Mesendoderm (in vitro differentiated cells): ENCODE data around the gene BAZ2A.

Experiments used
- DNase-seq: peaks from one replicate; pipeline ENCODE4 v3.0.0; 2013
- H2AK5ac ChIP-seq: 2 replicates; pipeline ENCODE4 v1.6.1; 2013; ENCODE audit warnings: low read length, inconsistent platforms
- H2BK120ac ChIP-seq: 2 replicates; pipeline ENCODE4 v1.6.1; 2013; ENCODE audit warnings: low read depth, mild to moderate bottlenecking, low read length, moderate library complexity, mixed read lengths
- H2BK15ac ChIP-seq: replicated peaks from 2 replicates; pipeline ENCODE4 v1.6.1; 2013; ENCODE audit warnings: low read depth, mild to moderate bottlenecking, moderate library complexity
- H2BK5ac ChIP-seq: 2 replicates; pipeline ENCODE4 v1.6.1; 2013; ENCODE audit warnings: low read length, inconsistent platforms
- H3K18ac ChIP-seq: 2 replicates; pipeline ENCODE4 v1.6.1; 2013; ENCODE audit warnings: mild to moderate bottlenecking, low read length, mixed read lengths
- H3K23ac ChIP-seq: one replicate; pipeline ENCODE4 v1.6.1; 2013; ENCODE audit warnings: low read length
- H3K27ac ChIP-seq: 2 replicates; pipeline ENCODE4 v1.5.1; 2013; ENCODE audit warnings: low read depth, mild to moderate bottlenecking, inconsistent platforms, low read length, moderate library complexity
- H3K27me3 ChIP-seq: 2 replicates; pipeline ENCODE4 v1.6.1; 2013; ENCODE audit warnings: low read length, control low read depth, mild to moderate bottlenecking, inconsistent platforms; ENCODE audit not compliant: insufficient read depth, poor library complexity
- H3K36me3 ChIP-seq: 2 replicates; pipeline ENCODE4 v1.6.1; 2013; ENCODE audit warnings: low read length, inconsistent platforms; ENCODE audit not compliant: control insufficient read depth, insufficient read depth
- H3K4ac ChIP-seq: one replicate; pipeline ENCODE4 v1.6.1; 2013; ENCODE audit warnings: low read depth, mild to moderate bottlenecking, low read length, moderate library complexity
- H3K4me1 ChIP-seq: 2 replicates; pipeline ENCODE4 v1.6.1; 2013; ENCODE audit warnings: low read depth, low read length, inconsistent platforms; ENCODE audit not compliant: control insufficient read depth
- H3K4me2 ChIP-seq: 2 replicates; pipeline ENCODE4 v1.6.1; 2013; ENCODE audit warnings: low read length
- H3K4me3 ChIP-seq: 2 replicates; pipeline ENCODE4 v1.5.1; 2013; ENCODE audit warnings: mild to moderate bottlenecking, low read length
- H3K56ac ChIP-seq: one replicate; pipeline ENCODE4 v1.6.1; 2013; ENCODE audit warnings: low read length
- H3K79me1 ChIP-seq: 2 replicates; pipeline ENCODE4 v1.6.1; 2013; ENCODE audit warnings: low read length, inconsistent platforms
- H3K79me2 ChIP-seq: 2 replicates; pipeline ENCODE4 v1.6.1; 2013; ENCODE audit warnings: mild to moderate bottlenecking, low read length; ENCODE audit not compliant: control insufficient read depth, insufficient read depth
- H3K9ac ChIP-seq: 2 replicates; pipeline ENCODE4 v1.6.1; 2013; ENCODE audit warnings: low read length, inconsistent platforms
- H4K5ac ChIP-seq: one replicate; pipeline ENCODE4 v1.6.1; 2013; ENCODE audit warnings: low read length
- H4K8ac ChIP-seq: one replicate; pipeline ENCODE4 v1.6.1; 2013; ENCODE audit warnings: low read depth, mild to moderate bottlenecking, control low read depth, low read length, moderate library complexity
- WGBS: extraction: QIAGEN DNeasy Blood & Tissue Kit; methylation state at CpG from one replicate; pipeline ENCODE4 v1.1.7; 2013; ENCODE audit warnings: low lambda C conversion rate, missing lambda C conversion rate; ENCODE audit not compliant: insufficient coverage; ENCODE audit errors: extremely low coverage; 5-methylcytosine and 5-hydroxymethylcytosine counted together

Gene BAZ2A

DNA sequence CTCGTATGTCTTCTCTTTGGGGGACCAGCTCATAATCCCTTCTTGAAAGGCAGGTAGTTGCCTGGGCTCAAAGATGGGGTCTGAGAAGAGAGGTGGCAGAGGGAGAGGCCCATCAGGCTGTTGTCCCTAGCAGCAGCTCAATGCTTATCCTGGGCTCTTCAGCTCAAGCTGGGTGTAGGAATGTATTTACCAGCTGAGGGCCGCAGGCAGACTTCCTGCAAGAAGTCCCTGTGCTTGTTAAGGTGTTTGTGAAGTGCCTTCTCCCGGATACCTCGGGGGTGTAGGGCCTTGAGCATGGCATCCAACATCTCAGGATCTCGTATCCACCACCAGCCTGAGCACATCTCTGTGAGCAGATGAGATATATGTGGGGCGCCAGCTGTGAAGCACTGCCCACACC is 29.4 kb downstream of the BAZ2A start:
- Histone ChIP-seq H3K23ac (no peak overlapping the region), H3K27ac (no peak overlapping the region), H3K79me2 (no peaks in the 10 kb centered on the region), H3K4me2 (no peak overlapping the region), H3K79me1 (no peaks in the 10 kb centered on the region), H3K18ac (no peak overlapping the region), H3K4ac (no peak overlapping the region), H3K27me3 (no peaks in the 10 kb centered on the region), H2BK120ac (no peak overlapping the region), H2AK5ac (no peak overlapping the region), H3K56ac (no peak overlapping the region), H2BK5ac (no peak overlapping the region), H3K4me3 (no peak overlapping the region), H3K9ac (no peak overlapping the region), H4K5ac (no peak overlapping the region), H3K4me1 (peaks cover 4% of the 10 kb centered on the region), H2BK15ac (no peak overlapping the region), H3K36me3 (peaks cover 32% of the 10 kb centered on the region), H4K8ac (no peak overlapping the region)
- DNase-seq = no peak
- no CpG with 5 or more reads among the region's 6 CpGs for WGBS

- no peak overlapping the region for H3K4me2 ChIP-seq
- H3K36me3 ChIP-seq = peaks cover 30% of the 10 kb centered on the region
- no peaks in the 10 kb centered on the region for H3K79me1 ChIP-seq
- no peak overlapping the region for H3K27ac ChIP-seq
- no peak overlapping the region for H4K5ac ChIP-seq
- H2BK5ac ChIP-seq = no peak overlapping the region
- H3K56ac ChIP-seq = no peak overlapping the region
- H2BK120ac ChIP-seq = no peak overlapping the region
- no peak overlapping the region for H3K9ac ChIP-seq
- no peak overlapping the region for H3K4me3 ChIP-seq
- no peaks in the 10 kb centered on the region for H3K27me3 ChIP-seq
- no peak overlapping the region for H3K23ac ChIP-seq
- H4K8ac ChIP-seq = no peak overlapping the region
- no peak overlapping the region for H2AK5ac ChIP-seq
- no CpG with 5 or more reads among the region's 10 CpGs for WGBS
- DNase-seq = no peak
- H3K4ac ChIP-seq = no peak overlapping the region
- no peak overlapping the region for H2BK15ac ChIP-seq
- no peaks in the 10 kb centered on the region for H3K79me2 ChIP-seq
- peaks cover 4% of the 10 kb centered on the region for H3K4me1 ChIP-seq
- H3K18ac ChIP-seq = no peak overlapping the region
Measured at GRCh38 chr12:56599797-56600196, 30.3 kb downstream of the BAZ2A start.

GRCh38 chr12:56599041-56599440 is 31.1 kb downstream of the BAZ2A start:
- Histone ChIP-seq H3K4me3 (no peak overlapping the region), H3K36me3 (peaks cover 26% of the 10 kb centered on the region), H3K27ac (no peak overlapping the region), H2AK5ac (no peak overlapping the region), H3K4me2 (no peak overlapping the region), H3K23ac (no peak overlapping the region), H4K5ac (no peak overlapping the region), H3K9ac (no peak overlapping the region), H3K79me1 (no peaks in the 10 kb centered on the region), H3K18ac (no peak overlapping the region), H2BK120ac (no peak overlapping the region), H3K79me2 (no peaks in the 10 kb centered on the region), H4K8ac (no peak overlapping the region), H3K56ac (no peak overlapping the region), H3K4ac (no peak overlapping the region), H2BK5ac (no peak overlapping the region), H3K4me1 (peaks cover 4% of the 10 kb centered on the region), H3K27me3 (no peaks in the 10 kb centered on the region), H2BK15ac (no peak overlapping the region)
- no CpG with 5 or more reads among the region's 15 CpGs for WGBS
- no peak for DNase-seq

DNA sequence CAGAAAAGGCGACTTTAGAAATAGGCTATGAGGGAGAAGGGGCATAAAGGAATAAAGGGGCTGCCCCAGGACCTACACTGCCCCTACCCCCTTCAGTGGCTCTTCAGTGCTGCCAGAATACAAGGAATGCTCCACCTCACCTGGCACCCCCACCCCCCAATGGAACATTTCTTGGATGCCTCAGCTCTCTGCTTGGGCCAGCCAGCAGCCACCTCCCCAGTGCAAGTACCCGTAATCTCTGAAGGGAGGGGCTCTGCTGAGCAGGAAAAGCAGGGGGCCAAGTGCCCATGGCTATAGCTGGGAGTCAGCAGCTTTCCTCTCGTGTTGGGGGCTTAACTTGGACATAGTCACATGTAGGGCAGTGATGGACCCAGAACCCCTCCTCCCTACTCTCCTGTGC is 33.3 kb downstream of the BAZ2A start:
- peak overlapping the region; percentile 22 for H3K56ac ChIP-seq
- no CpG with 5 or more reads among the region's 3 CpGs for WGBS
- H3K4me2 ChIP-seq = no peak overlapping the region
- H3K79me1 ChIP-seq = no peaks in the 10 kb centered on the region
- no peaks in the 10 kb centered on the region for H3K27me3 ChIP-seq
- H3K27ac ChIP-seq = no peak overlapping the region
- DNase-seq = peak; percentile 86
- peak overlapping the region; percentile 22 for H3K9ac ChIP-seq
- H2BK120ac ChIP-seq = no peak overlapping the region
- no peak overlapping the region for H3K4ac ChIP-seq
- H2BK5ac ChIP-seq = no peak overlapping the region
- no peak overlapping the region for H3K23ac ChIP-seq
- no peak overlapping the region for H2BK15ac ChIP-seq
- peaks cover 4% of the 10 kb centered on the region for H3K4me1 ChIP-seq
- no peak overlapping the region for H3K18ac ChIP-seq
- H2AK5ac ChIP-seq = no peak overlapping the region
- H4K8ac ChIP-seq = no peak overlapping the region
- H3K4me3 ChIP-seq = no peak overlapping the region
- H4K5ac ChIP-seq = no peak overlapping the region
- peaks cover 19% of the 10 kb centered on the region for H3K36me3 ChIP-seq
- H3K79me2 ChIP-seq = no peaks in the 10 kb centered on the region

GRCh38 chr12:56593909-56594621 is 36.1 kb downstream of the BAZ2A start:
- H3K27me3 ChIP-seq = no peaks in the 10 kb centered on the region
- H4K5ac ChIP-seq = no peak overlapping the region
- H3K56ac ChIP-seq = peak overlapping the region; percentile 17
- no peaks in the 10 kb centered on the region for H3K79me1 ChIP-seq
- H3K4me1 ChIP-seq = peaks cover 4% of the 10 kb centered on the region
- H3K36me3 ChIP-seq = peaks cover 3% of the 10 kb centered on the region
- no peak overlapping the region for H2BK120ac ChIP-seq
- no peak overlapping the region for H3K18ac ChIP-seq
- no peak overlapping the region for H3K9ac ChIP-seq
- peak; percentile 94 for DNase-seq
- H2AK5ac ChIP-seq = no peak overlapping the region
- H3K23ac ChIP-seq = no peak overlapping the region
- H2BK15ac ChIP-seq = no peak overlapping the region
- no peak overlapping the region for H3K4me2 ChIP-seq
- H3K4ac ChIP-seq = no peak overlapping the region
- no peak overlapping the region for H4K8ac ChIP-seq
- no peak overlapping the region for H2BK5ac ChIP-seq
- H3K79me2 ChIP-seq = no peaks in the 10 kb centered on the region
- WGBS = no CpG with 5 or more reads among the region's 8 CpGs
- H3K4me3 ChIP-seq = no peak overlapping the region
- H3K27ac ChIP-seq = no peak overlapping the region

DNA sequence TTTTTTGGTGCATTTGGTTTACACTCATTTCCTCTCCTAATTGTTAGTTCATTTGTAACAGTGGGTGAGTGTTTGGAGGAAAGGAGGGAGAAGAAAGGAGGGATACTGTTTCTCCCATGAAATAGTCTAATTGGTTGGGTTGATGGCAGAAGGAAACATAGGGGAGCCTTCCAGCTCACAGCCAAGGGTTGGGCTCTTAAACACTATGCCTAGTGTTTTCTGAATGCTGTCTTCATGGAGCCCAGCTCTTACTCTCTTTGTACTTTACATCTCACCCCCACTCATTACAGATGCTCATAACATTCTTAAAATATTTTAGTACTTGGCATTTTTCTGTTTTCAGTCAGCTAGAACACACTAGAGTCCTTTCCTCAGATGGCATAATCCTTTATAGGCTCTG is 38.2 kb downstream of the BAZ2A start:
- H4K8ac ChIP-seq = no peak overlapping the region
- H3K4me3 ChIP-seq = no peak overlapping the region
- H3K4me2 ChIP-seq = no peak overlapping the region
- H3K4ac ChIP-seq = no peak overlapping the region
- H3K4me1 ChIP-seq = peaks cover 1% of the 10 kb centered on the region
- H3K18ac ChIP-seq = no peak overlapping the region
- no peak overlapping the region for H3K56ac ChIP-seq
- H2BK120ac ChIP-seq = no peak overlapping the region
- DNase-seq = no peak
- no peak overlapping the region for H2BK5ac ChIP-seq
- no peak overlapping the region for H4K5ac ChIP-seq
- H3K27me3 ChIP-seq = no peaks in the 10 kb centered on the region
- H3K9ac ChIP-seq = no peak overlapping the region
- H2BK15ac ChIP-seq = no peak overlapping the region
- H3K79me1 ChIP-seq = no peaks in the 10 kb centered on the region
- H3K23ac ChIP-seq = no peak overlapping the region
- H3K79me2 ChIP-seq = no peaks in the 10 kb centered on the region
- no peak overlapping the region for H3K27ac ChIP-seq
- no peak overlapping the region for H2AK5ac ChIP-seq
- H3K36me3 ChIP-seq = peaks cover 6% of the 10 kb centered on the region
